ENCODE measurements around the gene GPR89B.
A peak's percentile ranks its signal among the peaks of the same experiment; 100 is the strongest.
"Not testable (repeated sequence)": the region's sequence is repeated elsewhere in the genome, so short reads cannot be mapped to it uniquely, and the experiment has no call there.

Gene GPR89B

GRCh38 chr1:148037850-148038461 lies 109.7 kb downstream of the GPR89B start:
- not testable (repeated sequence) for DNase-seq

- DNase-seq, result peak; percentile 71
Measured at GRCh38 chr1:148038462-148039333, 110.5 kb downstream of the GPR89B start.
